T-helper 1 cell (primary cell): ENCODE data around the gene FBXW5.

Source experiments
- DNase-seq, 5 donors: peaks; one replicate each; pipeline ENCODE4 v3.0.0-alpha.2; 2012 to 2020

FBXW5 gene

DNA sequence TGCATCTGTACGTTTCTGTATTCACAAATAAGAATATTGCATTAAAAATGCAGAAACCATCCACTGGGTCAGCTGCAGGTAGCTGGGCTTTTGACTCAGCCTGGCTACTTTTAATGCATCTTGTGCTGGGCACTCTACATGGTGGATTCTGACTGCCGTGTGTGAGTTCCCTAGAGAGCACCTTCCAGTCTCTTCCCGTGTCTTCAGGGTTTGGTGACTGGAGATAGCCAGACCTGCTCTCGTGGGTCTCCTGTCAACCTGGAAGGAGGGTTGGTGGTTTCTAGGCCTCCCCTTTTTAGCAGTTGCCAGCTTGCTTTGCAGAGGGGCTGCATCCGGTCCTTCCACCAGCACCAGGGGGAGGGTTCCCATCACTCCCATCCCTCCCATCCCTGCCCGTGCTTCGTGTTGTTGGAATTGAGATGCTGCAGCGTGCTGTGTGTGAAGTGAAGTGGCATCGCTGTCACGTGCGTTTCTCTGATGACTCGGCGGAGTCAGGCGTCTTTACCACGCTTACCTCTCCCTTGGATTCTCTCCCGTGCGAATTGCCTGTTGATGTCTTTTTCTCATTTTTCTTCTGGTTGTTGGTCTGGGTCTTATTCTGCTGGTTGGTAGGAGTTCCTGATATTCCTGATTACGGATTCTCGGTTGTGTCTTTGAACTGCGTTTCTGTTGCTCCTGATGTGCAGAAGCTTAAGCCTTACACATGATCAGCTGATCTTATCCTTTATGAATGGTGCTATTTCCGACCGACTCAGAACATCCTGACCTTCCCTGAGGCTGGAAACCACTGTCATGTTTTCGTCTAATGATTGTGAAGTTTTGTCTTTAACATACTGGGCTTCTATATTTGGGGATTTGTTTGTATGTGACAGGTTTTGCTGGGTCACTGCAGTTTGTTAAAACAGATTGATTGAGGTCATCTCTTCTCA lies 16.9 kb downstream of the FBXW5 start:
- DNase-seq, result no peak

DNA sequence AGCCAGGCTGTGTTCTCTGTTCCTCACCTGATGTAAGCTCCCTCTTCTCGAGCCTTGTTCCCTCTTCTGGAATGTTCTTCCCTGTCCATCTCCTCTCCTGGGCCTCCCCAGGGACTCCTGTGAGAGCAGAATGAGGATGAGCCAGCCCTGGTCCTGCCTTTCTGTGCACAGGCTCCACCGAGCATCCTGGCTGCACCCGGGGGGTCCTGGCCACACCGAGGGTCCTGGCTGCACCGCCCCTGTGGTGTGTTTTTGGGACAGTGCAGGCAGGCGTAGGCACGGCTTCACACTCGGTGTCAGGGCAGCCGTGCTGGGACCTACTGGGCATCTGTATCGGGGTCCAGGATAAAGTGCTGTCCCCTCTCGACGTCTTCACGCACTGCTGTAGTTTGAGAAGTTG lies 17.8 kb downstream of the FBXW5 start:
- no peak for DNase-seq

- no peak for DNase-seq
Measured at GRCh38 chr9:136926154-136926704, 18.3 kb downstream of the FBXW5 start.

DNA sequence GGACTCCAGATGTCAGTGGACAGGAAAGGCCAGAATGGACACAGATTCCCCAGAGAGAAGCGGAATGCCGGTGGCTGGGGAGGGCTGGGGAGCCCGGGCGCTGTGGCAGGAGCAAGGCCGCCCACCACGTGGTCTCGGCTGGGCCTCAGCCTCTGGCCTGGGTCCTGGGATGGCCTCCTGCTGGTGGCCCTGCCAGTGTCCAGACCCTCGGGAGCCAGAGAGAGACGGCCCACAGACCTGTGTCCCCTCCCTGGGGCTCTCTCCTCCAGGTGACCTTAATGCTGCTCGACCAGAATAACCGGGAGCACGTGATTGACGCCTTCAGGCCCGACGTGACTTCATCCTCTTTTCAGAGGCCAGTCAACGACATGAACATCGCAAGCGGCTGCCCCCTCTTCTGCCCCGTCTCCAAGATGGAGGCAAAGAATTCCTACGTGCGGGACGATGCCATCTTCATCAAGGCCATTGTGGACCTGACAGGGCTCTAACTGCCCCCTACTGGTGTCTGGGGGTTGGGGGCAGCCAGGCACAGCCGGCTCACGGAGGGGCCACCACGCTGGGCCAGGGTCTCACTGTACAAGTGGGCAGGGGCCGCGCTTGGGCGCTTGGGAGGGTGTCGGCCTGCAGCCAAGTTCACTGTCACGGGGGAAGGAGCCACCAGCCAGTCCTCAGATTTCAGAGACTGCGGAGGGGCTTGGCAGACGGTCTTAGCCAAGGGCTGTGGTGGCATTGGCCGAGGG lies 19.0 kb downstream of the FBXW5 start:
- DNase-seq, result no peak

- DNase-seq, result no peak
Measured at GRCh38 chr9:136923881-136924280, 20.7 kb downstream of the FBXW5 start.

- no peak for DNase-seq
Measured at GRCh38 chr9:136922540-136922939, 22.0 kb downstream of the FBXW5 start.

GRCh38 chr9:136921718-136922117 lies 22.8 kb downstream of the FBXW5 start:
- DNase-seq, result no peak

- DNase-seq, result no peak
Measured at GRCh38 chr9:136921307-136921706, 23.2 kb downstream of the FBXW5 start.

- no peak for DNase-seq
Measured at GRCh38 chr9:136920734-136921231, 23.8 kb downstream of the FBXW5 start.

DNA sequence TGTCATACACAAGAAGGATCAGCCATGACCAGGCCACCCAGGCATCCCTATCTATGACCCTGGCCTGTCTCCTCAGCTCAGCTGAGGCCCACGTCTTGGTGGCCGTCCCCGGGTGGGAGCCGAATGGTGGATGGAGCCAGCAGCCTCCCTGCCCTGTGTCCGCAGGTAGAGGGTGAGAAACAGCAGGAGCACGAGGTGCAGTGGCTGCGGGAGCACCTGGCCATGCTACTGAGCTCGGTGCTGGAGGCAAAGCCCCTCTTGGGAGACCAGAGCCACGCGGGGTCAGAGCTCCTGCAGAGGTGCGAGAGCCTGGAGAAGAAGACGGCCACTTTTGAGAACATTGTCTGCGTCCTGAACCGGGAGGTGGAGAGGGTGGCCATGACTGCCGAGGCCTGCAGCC lies 24.5 kb downstream of the FBXW5 start:
- no peak for DNase-seq

DNA sequence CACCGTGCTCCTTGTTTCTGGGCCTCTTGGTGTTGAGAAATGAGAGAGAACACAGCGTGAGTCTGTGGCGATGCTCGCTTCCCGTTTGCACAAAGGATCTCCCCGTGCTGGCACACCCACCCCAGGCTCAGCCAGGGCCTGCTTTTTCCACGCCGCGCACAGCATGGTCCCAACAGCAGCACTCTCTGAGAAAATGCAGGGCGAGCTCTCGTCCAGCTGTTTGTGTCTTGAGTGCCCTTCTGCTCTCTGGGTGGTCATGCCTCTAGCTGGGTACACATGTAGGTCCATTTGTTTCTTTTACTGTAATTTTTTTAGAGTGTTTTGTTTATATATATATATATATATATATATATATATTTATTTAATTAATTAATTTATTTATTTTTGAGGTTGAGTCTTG lies 26.6 kb downstream of the FBXW5 start:
- no peak for DNase-seq

GRCh38 chr9:136916330-136917184 lies 28.0 kb downstream of the FBXW5 start:
- no peak for DNase-seq

DNA sequence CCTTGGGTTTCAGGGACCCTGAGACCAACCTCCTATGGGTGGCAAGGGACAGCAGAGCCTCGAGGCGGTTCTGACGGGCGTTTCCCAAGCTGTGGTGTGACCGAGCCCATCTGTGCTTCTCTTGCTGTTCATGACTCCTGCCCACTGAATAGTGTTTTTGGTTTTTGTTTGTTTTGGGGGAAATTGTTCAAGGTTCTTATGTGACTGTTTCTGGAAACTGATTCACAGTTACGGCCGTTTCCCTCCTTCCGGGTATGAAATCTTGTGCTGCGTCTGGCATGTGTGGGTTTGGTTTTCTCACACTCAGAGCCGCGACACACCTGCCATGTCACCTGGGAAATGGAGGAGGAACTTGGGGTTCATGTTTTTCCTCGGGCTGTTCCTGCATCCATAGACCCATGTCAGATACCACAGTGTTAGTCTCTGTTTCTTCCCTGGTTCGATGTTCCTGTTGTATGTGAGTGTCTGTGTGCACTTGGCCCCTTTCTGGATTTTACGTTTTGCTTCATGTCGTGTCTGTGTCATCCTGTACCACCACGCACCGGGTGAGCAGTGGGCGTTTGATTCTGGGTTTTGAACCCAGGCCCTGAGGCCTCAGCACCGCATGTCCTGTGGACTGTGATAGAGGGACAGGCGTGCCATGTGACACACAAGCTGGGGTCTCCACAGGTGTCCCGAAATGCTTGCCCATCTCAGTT lies 28.8 kb downstream of the FBXW5 start:
- no peak for DNase-seq

DNA sequence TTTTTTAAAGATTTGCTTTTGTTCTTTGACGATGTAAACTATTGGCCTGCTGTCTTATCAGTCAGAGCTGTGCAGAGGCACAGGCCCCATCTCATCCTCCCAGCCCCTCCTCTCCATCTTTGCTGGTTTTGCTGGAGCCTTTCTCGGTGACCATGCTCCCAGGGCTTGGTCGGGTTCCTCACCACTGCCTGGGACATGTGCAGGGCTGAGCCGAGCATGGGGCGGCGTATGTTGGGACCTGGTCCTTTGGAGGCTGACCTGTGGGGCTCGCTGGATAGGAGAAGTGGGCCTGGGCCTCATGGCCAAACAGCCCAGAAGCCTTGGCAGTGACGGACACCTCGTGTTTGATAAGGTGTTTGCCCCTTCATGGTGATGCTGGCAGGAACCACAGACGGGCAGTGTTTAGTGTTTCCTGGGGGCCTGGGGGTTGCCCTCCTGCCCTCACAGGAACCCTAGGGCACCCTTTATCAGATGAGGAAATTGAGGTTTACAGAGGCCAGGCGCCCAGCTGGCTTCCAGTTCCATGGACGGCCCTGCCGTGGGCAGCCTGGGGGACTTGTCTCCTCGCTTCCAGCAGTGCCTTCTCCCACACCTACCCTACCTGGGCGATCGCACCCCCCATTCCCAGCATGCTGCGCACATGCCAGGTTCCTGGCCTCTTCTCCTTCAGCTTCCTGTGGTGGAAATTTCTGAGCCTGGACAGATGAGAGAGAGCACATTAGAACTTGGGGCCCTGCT lies 30.7 kb downstream of the FBXW5 start:
- no peak for DNase-seq

GRCh38 chr9:136910901-136911245 lies 33.7 kb downstream of the FBXW5 start:
- DNase-seq, result no peak

DNA sequence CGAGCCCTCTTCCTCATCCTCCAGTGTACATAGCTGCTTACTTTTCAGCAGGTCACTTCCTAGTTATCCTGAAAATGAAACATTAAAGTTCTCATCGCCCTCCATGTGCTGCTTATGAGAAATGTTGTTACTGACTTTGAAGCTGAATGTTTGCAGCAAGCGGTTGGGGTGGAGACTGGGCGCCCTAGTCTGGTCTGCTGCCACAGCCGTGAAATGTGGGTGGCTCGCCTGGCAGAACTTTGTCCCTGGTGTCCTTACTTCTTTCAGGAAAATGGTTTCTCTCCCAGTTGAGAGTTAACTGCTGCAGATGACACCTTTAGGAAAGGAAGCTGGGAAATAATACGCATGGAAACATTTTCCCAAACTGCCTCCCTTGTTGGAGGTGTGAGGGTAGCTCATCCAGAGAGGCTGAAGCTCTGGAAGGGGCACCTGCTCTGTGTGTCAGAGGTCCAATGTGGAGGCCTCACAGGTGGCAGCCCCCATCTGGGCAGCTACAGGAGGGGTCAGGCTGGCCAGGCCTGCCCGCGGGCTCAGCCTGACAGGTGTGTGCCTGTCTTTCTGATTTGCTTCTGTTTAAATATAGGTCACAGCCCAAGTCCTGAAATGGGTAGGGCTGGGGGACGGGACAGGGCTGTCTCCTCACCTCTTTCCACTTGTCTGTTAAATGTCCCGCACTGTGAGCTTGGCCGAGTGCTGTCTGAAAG lies 34.2 kb downstream of the FBXW5 start:
- DNase-seq, result no peak

DNA sequence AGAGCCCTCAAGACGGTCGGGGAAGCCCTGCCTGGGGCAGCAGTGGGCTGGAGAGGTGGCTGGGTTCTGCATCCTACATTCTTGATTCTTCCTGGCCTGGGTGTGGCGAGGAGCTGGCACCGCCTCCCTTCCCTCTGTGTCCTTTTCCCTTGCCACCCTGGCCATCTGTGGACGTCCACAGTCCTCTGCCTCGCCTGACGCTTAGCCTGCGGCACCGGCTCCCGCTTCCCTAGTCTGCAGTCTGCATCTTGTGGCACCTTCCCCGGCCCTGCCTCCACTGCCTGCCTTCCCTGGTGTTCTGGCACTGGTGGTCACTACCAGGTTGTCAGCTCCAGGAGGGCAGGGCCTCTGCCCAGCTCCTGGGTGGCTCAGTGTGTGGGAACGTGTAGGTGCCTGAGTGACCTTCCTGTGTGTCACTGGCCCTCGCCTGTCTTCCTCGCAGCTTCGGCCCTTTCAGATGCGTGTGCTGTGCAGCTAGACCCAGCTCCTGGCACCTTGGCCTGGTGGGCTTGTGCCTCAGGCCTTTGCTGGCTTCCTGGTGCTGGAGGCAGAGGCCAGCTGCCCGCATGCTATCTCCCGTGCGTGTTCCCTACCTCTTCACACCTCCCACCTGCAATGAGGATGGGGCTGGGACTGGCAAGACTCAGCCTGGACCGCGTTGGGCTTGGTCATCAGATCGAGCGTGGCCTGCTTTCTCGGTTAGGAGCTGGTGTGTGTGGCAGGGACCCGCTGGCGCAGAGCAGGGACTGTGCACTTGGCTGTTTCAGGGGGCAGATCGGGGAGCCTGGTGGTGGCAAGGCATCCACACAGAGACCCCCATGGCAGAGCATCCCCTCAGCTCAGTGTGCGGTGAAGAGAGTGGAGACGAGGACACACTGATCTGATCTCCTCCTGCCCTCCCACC lies 37.3 kb downstream of the FBXW5 start:
- no peak for DNase-seq

GRCh38 chr9:136906266-136906665 lies 38.3 kb downstream of the FBXW5 start:
- DNase-seq, result no peak

- no peak for DNase-seq
Measured at GRCh38 chr9:136903041-136903554, 41.4 kb downstream of the FBXW5 start.
